GM12878 (cell line): ENCODE results near the gene P4HA3. TPM values are rescaled to one million over a fixed set of nuclear protein-coding genes. Genes with fewer than 3 reads are reported as not detected.

Experiments used
- ATAC-seq: fragments of 200-7000 bp; cut with Tn5 transposase; 3 replicates; pipeline ENCODE4 v1.9.1; 2020; ENCODE audit warnings: mild to moderate bottlenecking, moderate library complexity
- BruUV-seq: library from RNA; stranded (reverse); fragments of 400-500 nt; replicated peaks from 2 replicates; lab custom pipeline; 2021; lab: Mats Ljungman, UMichigan
- CTCF ChIA-PET: fragments of 300-600 bp; sonication (Branson Sonifier 250); formaldehyde crosslinking; extraction: SDS; loops from one replicate; lab custom pipeline; 2021; ENCODE audit warnings: inconsistent platforms; lab: Yijun Ruan, JAX
- POLR2A ChIA-PET: fragments of 350-600 bp; formaldehyde crosslinking; extraction: SDS; loops from one replicate; lab custom pipeline; 2021; ENCODE audit warnings: inconsistent platforms; lab: Charles Lee
- RAD21 ChIA-PET: fragments of 300-600 bp; sonication (Branson Sonifier 250); formaldehyde crosslinking; loops from one replicate; lab custom pipeline; 2023; ENCODE audit warnings: antibody characterized with exemption; ENCODE audit not compliant: unreplicated experiment; lab: Charles Lee
- SMC1A ChIA-PET: fragments of 300-600 bp; sonication (Branson Sonifier 250); formaldehyde crosslinking; loops from one replicate; lab custom pipeline; 2023; ENCODE audit not compliant: unreplicated experiment, uncharacterized antibody; lab: Charles Lee
- DNase-seq: peaks from one replicate; pipeline ENCODE4 v3.0.0-alpha.2; 2011; ENCODE audit warnings: low read depth, low spot score
- FAIRE-seq: peaks from 3 replicates; lab custom pipeline; 2011; peaks lifted over from hg19 to GRCh38; lab: Jason Lieb, UNC
- H2AFZ ChIP-seq: 2 replicates; pipeline ENCODE4 v1.6.0; 2011; ENCODE audit warnings: low read depth, low read length, control low read depth; ENCODE audit not compliant: control insufficient read depth
- H3K27ac ChIP-seq: 2 replicates; pipeline ENCODE4 v1.5.1; 2011; ENCODE audit warnings: control low read depth; ENCODE audit not compliant: control insufficient read depth, insufficient read depth
- H3K27me3 ChIP-seq, 2 experiments: replicated peaks in 1 of 2; 2 replicates each; pipeline versions ENCODE4 v1.6.0 to v1.6.1; 2011; ENCODE audit warnings: low read length in 1 of 2; ENCODE audit not compliant: control insufficient read depth in 2 of 2, insufficient read depth in 2 of 2
- H3K36me3 ChIP-seq, 2 experiments: 2 replicates each; pipeline ENCODE4 v1.5.1; 2011; ENCODE audit warnings: low read length in 1 of 2; ENCODE audit not compliant: control insufficient read depth in 2 of 2, insufficient read depth in 2 of 2
- H3K4me1 ChIP-seq: 2 replicates; pipeline ENCODE4 v1.6.1; 2011; ENCODE audit warnings: mild to moderate bottlenecking, low read length, moderate library complexity, mixed read lengths; ENCODE audit not compliant: control insufficient read depth, insufficient read depth
- H3K4me2 ChIP-seq: 2 replicates; pipeline ENCODE4 v1.6.0; 2011; ENCODE audit warnings: control low read depth; ENCODE audit not compliant: control insufficient read depth, insufficient read depth
- H3K4me3 ChIP-seq: fragments of 200-600 bp; sonication (generic); 2 replicates; pipeline ENCODE4 v1.5.1; 2016
- H3K79me2 ChIP-seq: 2 replicates; pipeline ENCODE4 v1.6.0; 2011; ENCODE audit warnings: low read length; ENCODE audit not compliant: control insufficient read depth, insufficient read depth
- H3K9ac ChIP-seq: 2 replicates; pipeline ENCODE4 v1.8.0; 2011; ENCODE audit warnings: low read length, control low read depth, mixed read lengths; ENCODE audit not compliant: control insufficient read depth, insufficient read depth
- H3K9me3 ChIP-seq: replicated peaks from 3 replicates; pipeline ENCODE4 v1.5.1; 2011; ENCODE audit warnings: mild to moderate bottlenecking, low read length; ENCODE audit not compliant: control insufficient read depth, insufficient read depth
- H4K20me1 ChIP-seq: 2 replicates; pipeline ENCODE4 v1.6.0; 2011; ENCODE audit not compliant: control insufficient read depth, insufficient read depth
- ATF7 ChIP-seq: fragments of 450-650 bp; IDR thresholded peaks from 2 replicates; pipeline ENCODE4 v1.6.1; 2016; ENCODE audit warnings: low read depth, mild to moderate bottlenecking
- CBX3 ChIP-seq: fragments of 200-600 bp; sonication (generic); IDR thresholded peaks from 2 replicates; pipeline ENCODE4 v1.6.1; 2016; ENCODE audit warnings: low read depth, borderline replicate concordance
- CBX5 ChIP-seq: sonication (generic); IDR thresholded peaks from 2 replicates; pipeline ENCODE4 v1.6.1; 2016; ENCODE audit warnings: low read depth, moderate library complexity, mild to moderate bottlenecking, inconsistent platforms
- IKZF2 ChIP-seq, 2 experiments: fragments of 450-650 bp; IDR thresholded peaks; 2 replicates each; pipeline ENCODE4 v1.6.1; 2017; ENCODE audit warnings: mild to moderate bottlenecking in 2 of 2, moderate library complexity in 2 of 2
- JUNB ChIP-seq: IDR thresholded peaks from 2 replicates; pipeline ENCODE4 v1.6.1; 2016; ENCODE audit warnings: antibody characterized with exemption, mild to moderate bottlenecking
- MYB ChIP-seq: fragments of 150-350 bp; IDR thresholded peaks from 2 replicates; pipeline ENCODE4 v1.6.1; 2014; ENCODE audit warnings: mild to moderate bottlenecking, low read depth, low read length, borderline replicate concordance
- SPI1 ChIP-seq: IDR thresholded peaks from 2 replicates; pipeline ENCODE4 v1.6.1; 2011; ENCODE audit warnings: low read depth, mild to moderate bottlenecking, low read length, moderate library complexity, borderline replicate concordance; ENCODE audit not compliant: insufficient read depth
- SREBF2 ChIP-seq: IDR thresholded peaks from 2 replicates; pipeline ENCODE4 v1.6.1; 2012; ENCODE audit warnings: mild to moderate bottlenecking, low read length
- TCF12 ChIP-seq: IDR thresholded peaks from 2 replicates; pipeline ENCODE4 v1.6.1; 2011; ENCODE audit warnings: low read depth, mild to moderate bottlenecking, low read length
- ZNF384 ChIP-seq: IDR thresholded peaks from 2 replicates; pipeline ENCODE4 v1.6.1; 2012; ENCODE audit warnings: low read depth, mild to moderate bottlenecking, low read length, improper control_type of control experiment, borderline replicate concordance
- WGBS: methylation state at CpG from one replicate; pipeline ENCODE4 v1.1.6; 2016; ENCODE audit warnings: low lambda C conversion rate; ENCODE audit not compliant: insufficient replicate concordance, insufficient coverage; ENCODE audit errors: missing lambda C conversion rate; 5-methylcytosine and 5-hydroxymethylcytosine counted together
- in situ Hi-C: fragments of 300-500 bp; cut with MboI; formaldehyde crosslinking; loops from 9 replicates; pipeline ENCODE4 v1.14.3; 2018; ENCODE audit warnings: mixed read lengths
- intact Hi-C: fragments of 100-400 bp; cut with micrococcal nuclease; formaldehyde crosslinking; loops from one replicate; pipeline ENCODE4 v1.14.2; 2022; ENCODE audit not compliant: unreplicated experiment
- polyA plus RNA-seq, 11 experiments: library from polyadenylated mRNA; depleted of rRNA in 4 of 11; unstranded in 6 of 11; stranded (reverse) in 5 of 11; fragments of >200 nt; fragmentation: Nextera tagmentation in 4 of 11; fragmentation: Illumina TruSeq in 1 of 11; extraction: Ambion mirVana in 4 of 11; extraction: Trizol in 1 of 11; gene quantifications; 1 replicate in 1 of 11; 2 replicates in 10 of 11; pipeline versions ENCODE4 v1.2.1 to v1.2.3, GENCODE V29; 2011 to 2016; ENCODE audit warnings: inconsistent platforms in 2 of 11, missing spikeins in 2 of 11, low read depth in 1 of 11
- total RNA-seq, 4 experiments: library from RNA; depleted of rRNA in 3 of 4; stranded (reverse); fragments of >200 nt in 3 of 4; fragmentation: Illumina TruSeq in 1 of 4; extraction: Trizol in 1 of 4; gene quantifications; 2 replicates each; pipeline versions ENCODE4 v1.2.1 to v1.2.3, GENCODE V29; 2013 to 2021
- TF ChIP-seq, protein P1 (sequence below): IDR thresholded peaks from 2 replicates; pipeline ENCODE4 v1.6.1; 2011; ENCODE audit warnings: low read depth, low read length, improper control_type of control experiment, borderline replicate concordance
- TF ChIP-seq, protein P2 (sequence below), 3 experiments: IDR thresholded peaks in 2 of 3; conservative IDR thresholded peaks in 1 of 3; 2 replicates each; pipeline ENCODE4 v1.5.1; 2011; ENCODE audit warnings: low read depth in 3 of 3, low read length in 3 of 3, mild to moderate bottlenecking in 3 of 3, control low read depth in 2 of 3, moderate library complexity in 2 of 3, inconsistent platforms in 1 of 3, mixed read lengths in 1 of 3; ENCODE audit not compliant: control insufficient read depth in 2 of 3, insufficient read depth in 1 of 3; ENCODE audit errors: extremely low read depth in 1 of 3
- TF ChIP-seq, protein P3 (sequence below): fragments of 450-650 bp; IDR thresholded peaks from 2 replicates; pipeline ENCODE4 v1.6.1; 2018; ENCODE audit warnings: mild to moderate bottlenecking, low read depth, moderate library complexity; ENCODE audit not compliant: partially characterized antibody
- TF ChIP-seq, protein P4 (sequence below): fragments of 150-350 bp; IDR thresholded peaks from 2 replicates; pipeline ENCODE4 v1.6.1; 2016; ENCODE audit warnings: low read depth, low read length
- TF ChIP-seq, protein P5 (sequence below): fragments of 450-650 bp; IDR thresholded peaks from 2 replicates; pipeline ENCODE4 v1.6.1; 2014; ENCODE audit warnings: mild to moderate bottlenecking

P4HA3 gene
- total and polyA plus RNA-seq, 10 of the 15 experiments (the other 5 are each of a cell fraction or from before 2014, with no cell fraction given): 0.08 TPM; not detected in 9

DNA sequence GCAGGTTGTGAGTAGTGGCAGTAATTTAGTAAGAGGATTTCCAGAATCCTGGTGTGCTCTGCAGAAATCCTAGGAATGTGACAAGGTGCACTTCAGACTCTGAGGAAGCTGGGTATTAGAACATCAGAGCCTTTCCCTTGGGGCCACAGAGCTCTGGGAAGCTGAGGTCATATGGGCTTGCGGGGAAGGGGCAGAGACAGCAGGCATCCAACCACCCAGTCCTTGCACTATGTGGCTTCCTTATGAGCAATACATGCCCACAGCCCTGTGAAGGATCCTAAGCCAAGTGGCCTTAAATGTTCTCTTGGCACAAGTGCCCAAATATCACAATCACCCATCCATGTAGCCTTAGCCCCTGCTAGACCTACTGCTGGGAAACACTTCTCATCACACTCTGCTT, 46.2 kb downstream of the P4HA3 start:
- ATAC-seq (no peak), FAIRE-seq (no peak), DNase-seq (no peak)
- no TSS peak for BruUV-seq
- WGBS: 43% methylated on average over 1 of the region's 1 CpG
- Histone ChIP-seq H3K4me2 (no peak overlapping the region), H4K20me1 (no peaks in the 10 kb centered on the region), H3K27me3 (peaks cover 0 to 6% of the 10 kb centered on the region in 2 experiments; a peak in 1 of 4 replicates), H3K79me2 (no peaks in the 10 kb centered on the region), H3K27ac (no peak overlapping the region), H3K36me3 (no peaks in the 10 kb centered on the region), H3K9ac (no peak overlapping the region), H2AFZ (no peak overlapping the region), H3K4me1 (no peaks in the 10 kb centered on the region), H3K9me3 (no peaks in the 10 kb centered on the region), H3K4me3 (no peak overlapping the region)
- in situ Hi-C loops: no loop called here
- intact Hi-C loops: no loop called here
- ChIA-PET POLR2A (no interaction called here), RAD21 (no interaction called here), SMC1A (no interaction called here), CTCF (interaction anchor here (1.0 kb wide), 1 partner anchor 10 kb away, joined by 7 read pairs; no protein-coding TSS in a partner anchor)
- no peak for TF ChIP-seq CBX3
- TF ChIP-seq, protein P1, sequence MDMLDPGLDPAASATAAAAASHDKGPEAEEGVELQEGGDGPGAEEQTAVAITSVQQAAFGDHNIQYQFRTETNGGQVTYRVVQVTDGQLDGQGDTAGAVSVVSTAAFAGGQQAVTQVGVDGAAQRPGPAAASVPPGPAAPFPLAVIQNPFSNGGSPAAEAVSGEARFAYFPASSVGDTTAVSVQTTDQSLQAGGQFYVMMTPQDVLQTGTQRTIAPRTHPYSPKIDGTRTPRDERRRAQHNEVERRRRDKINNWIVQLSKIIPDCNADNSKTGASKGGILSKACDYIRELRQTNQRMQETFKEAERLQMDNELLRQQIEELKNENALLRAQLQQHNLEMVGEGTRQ: no peak
- no peak for TF ChIP-seq MYB
- TF ChIP-seq TCF12: no peak
- TF ChIP-seq CBX5: no peak
- no peak for TF ChIP-seq IKZF2 (IDR thresholded peaks at IDR 0.05)
- TF ChIP-seq, protein P2, sequence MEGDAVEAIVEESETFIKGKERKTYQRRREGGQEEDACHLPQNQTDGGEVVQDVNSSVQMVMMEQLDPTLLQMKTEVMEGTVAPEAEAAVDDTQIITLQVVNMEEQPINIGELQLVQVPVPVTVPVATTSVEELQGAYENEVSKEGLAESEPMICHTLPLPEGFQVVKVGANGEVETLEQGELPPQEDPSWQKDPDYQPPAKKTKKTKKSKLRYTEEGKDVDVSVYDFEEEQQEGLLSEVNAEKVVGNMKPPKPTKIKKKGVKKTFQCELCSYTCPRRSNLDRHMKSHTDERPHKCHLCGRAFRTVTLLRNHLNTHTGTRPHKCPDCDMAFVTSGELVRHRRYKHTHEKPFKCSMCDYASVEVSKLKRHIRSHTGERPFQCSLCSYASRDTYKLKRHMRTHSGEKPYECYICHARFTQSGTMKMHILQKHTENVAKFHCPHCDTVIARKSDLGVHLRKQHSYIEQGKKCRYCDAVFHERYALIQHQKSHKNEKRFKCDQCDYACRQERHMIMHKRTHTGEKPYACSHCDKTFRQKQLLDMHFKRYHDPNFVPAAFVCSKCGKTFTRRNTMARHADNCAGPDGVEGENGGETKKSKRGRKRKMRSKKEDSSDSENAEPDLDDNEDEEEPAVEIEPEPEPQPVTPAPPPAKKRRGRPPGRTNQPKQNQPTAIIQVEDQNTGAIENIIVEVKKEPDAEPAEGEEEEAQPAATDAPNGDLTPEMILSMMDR (IDR thresholded peaks at IDR 0.05 in 2 of 3, conservative IDR thresholded peaks at IDR 0.05 in 1 of 3; ENCODE audit: control insufficient read depth in 2 of 3, extremely low read depth in 1 of 3, insufficient read depth in 1 of 3, low read depth in 3 of 3, low read length in 3 of 3): no peak
- TF ChIP-seq SREBF2: no peak
- TF ChIP-seq SPI1: no peak
- no peak for TF ChIP-seq ZNF384
- TF ChIP-seq, protein P3, sequence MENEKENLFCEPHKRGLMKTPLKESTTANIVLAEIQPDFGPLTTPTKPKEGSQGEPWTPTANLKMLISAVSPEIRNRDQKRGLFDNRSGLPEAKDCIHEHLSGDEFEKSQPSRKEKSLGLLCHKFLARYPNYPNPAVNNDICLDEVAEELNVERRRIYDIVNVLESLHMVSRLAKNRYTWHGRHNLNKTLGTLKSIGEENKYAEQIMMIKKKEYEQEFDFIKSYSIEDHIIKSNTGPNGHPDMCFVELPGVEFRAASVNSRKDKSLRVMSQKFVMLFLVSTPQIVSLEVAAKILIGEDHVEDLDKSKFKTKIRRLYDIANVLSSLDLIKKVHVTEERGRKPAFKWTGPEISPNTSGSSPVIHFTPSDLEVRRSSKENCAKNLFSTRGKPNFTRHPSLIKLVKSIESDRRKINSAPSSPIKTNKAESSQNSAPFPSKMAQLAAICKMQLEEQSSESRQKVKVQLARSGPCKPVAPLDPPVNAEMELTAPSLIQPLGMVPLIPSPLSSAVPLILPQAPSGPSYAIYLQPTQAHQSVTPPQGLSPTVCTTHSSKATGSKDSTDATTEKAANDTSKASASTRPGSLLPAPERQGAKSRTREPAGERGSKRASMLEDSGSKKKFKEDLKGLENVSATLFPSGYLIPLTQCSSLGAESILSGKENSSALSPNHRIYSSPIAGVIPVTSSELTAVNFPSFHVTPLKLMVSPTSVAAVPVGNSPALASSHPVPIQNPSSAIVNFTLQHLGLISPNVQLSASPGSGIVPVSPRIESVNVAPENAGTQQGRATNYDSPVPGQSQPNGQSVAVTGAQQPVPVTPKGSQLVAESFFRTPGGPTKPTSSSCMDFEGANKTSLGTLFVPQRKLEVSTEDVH: no peak
- no peak for TF ChIP-seq ATF7
- TF ChIP-seq, protein P4, sequence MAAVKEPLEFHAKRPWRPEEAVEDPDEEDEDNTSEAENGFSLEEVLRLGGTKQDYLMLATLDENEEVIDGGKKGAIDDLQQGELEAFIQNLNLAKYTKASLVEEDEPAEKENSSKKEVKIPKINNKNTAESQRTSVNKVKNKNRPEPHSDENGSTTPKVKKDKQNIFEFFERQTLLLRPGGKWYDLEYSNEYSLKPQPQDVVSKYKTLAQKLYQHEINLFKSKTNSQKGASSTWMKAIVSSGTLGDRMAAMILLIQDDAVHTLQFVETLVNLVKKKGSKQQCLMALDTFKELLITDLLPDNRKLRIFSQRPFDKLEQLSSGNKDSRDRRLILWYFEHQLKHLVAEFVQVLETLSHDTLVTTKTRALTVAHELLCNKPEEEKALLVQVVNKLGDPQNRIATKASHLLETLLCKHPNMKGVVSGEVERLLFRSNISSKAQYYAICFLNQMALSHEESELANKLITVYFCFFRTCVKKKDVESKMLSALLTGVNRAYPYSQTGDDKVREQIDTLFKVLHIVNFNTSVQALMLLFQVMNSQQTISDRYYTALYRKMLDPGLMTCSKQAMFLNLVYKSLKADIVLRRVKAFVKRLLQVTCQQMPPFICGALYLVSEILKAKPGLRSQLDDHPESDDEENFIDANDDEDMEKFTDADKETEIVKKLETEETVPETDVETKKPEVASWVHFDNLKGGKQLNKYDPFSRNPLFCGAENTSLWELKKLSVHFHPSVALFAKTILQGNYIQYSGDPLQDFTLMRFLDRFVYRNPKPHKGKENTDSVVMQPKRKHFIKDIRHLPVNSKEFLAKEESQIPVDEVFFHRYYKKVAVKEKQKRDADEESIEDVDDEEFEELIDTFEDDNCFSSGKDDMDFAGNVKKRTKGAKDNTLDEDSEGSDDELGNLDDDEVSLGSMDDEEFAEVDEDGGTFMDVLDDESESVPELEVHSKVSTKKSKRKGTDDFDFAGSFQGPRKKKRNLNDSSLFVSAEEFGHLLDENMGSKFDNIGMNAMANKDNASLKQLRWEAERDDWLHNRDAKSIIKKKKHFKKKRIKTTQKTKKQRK: no peak
- TF ChIP-seq, protein P5, sequence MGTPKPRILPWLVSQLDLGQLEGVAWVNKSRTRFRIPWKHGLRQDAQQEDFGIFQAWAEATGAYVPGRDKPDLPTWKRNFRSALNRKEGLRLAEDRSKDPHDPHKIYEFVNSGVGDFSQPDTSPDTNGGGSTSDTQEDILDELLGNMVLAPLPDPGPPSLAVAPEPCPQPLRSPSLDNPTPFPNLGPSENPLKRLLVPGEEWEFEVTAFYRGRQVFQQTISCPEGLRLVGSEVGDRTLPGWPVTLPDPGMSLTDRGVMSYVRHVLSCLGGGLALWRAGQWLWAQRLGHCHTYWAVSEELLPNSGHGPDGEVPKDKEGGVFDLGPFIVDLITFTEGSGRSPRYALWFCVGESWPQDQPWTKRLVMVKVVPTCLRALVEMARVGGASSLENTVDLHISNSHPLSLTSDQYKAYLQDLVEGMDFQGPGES: no peak
- TF ChIP-seq JUNB: no peak
